ENCODE data around the gene RNF26. TPM values are rescaled to one million over a fixed set of nuclear protein-coding genes. Genes with fewer than 3 reads are reported as not detected.

RNF26 gene
- total RNA-seq, 2 experiments from 2014 or later = 32.2 to 32.9 TPM

- DNase-seq (no peak), ATAC-seq (ENCODE audit: low read depth) (peak; percentile 13)
- Mint-ChIP-seq H3K27ac (peak overlapping the region; percentile 67), H3K27me3 (peaks cover 21% of the 10 kb centered on the region), H3K9me3 (no peaks in the 10 kb centered on the region), H3K4me3 (peak overlapping the region; percentile 72), H3K36me3 (no peaks in the 10 kb centered on the region), H3K4me1 (peaks cover 21% of the 10 kb centered on the region)
- POLR2A ChIA-PET = interaction anchor here (0.5 to 4.8 kb wide), 5 partner anchors 12 to 251 kb away, joined by 3 to 23 read pairs (median 3); partner anchors contain the start of genes CBL, HINFP and VPS11
Measured at GRCh38 chr11:119318240-119319135, 15.8 kb upstream of the RNF26 start.

GRCh38 chr11:119319136-119319699 lies 15.1 kb upstream of the RNF26 start:
- POLR2A ChIA-PET = interaction anchor here (0.5 to 4.8 kb wide), 5 partner anchors 13 to 251 kb away, joined by 3 to 23 read pairs (median 3); partner anchors contain the start of genes CBL, HINFP and VPS11
- Mint-ChIP-seq H3K27ac (peak overlapping the region; percentile 83), H3K36me3 (no peaks in the 10 kb centered on the region), H3K27me3 (peaks cover 21% of the 10 kb centered on the region), H3K9me3 (no peaks in the 10 kb centered on the region), H3K4me1 (peaks cover 22% of the 10 kb centered on the region), H3K4me3 (peak overlapping the region; percentile 72)
- DNase-seq (no peak), ATAC-seq (ENCODE audit: low read depth) (no peak)

DNA sequence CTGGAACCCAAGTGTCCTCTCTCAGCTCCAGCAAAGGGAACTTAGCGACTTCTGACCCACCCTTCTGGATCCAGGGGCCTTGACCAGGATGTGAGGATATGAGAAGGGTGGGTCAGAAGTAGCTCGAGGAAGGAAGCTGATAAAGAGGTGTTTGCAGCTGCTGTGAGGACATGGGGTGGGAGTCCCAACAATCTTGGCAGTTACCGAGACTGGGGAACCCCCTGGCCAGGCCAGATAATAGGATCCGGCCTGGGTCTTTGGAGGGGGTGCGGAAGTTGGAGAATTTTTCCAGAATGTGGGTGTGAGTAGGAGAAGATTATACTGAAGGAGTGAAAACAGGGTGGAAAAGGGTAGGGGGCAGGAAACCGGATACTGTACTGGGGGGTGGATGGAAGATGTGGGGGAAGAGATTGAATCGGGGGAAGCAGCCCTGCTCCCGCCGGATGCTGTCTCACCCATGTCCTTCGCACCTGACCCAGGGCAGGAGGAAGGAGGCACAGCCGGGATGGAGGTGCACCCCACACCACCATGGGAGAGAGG lies 14.6 kb upstream of the RNF26 start:
- no peak for ATAC-seq (ENCODE audit: low read depth)
- H3K4me1 Mint-ChIP-seq = peaks cover 22% of the 10 kb centered on the region
- H3K27ac Mint-ChIP-seq = peak overlapping the region; percentile 83
- no peaks in the 10 kb centered on the region for H3K36me3 Mint-ChIP-seq
- no peak for DNase-seq
- POLR2A ChIA-PET = interaction anchor here (1.1 to 1.7 kb wide), 4 partner anchors 37 to 252 kb away, joined by 3 to 5 read pairs (median 3); partner anchors contain the start of genes CBL, HINFP and VPS11
- no peaks in the 10 kb centered on the region for H3K9me3 Mint-ChIP-seq
- peaks cover 21% of the 10 kb centered on the region for H3K27me3 Mint-ChIP-seq
- H3K4me3 Mint-ChIP-seq = peak overlapping the region; percentile 65

GRCh38 chr11:119320240-119320775 lies 14.0 kb upstream of the RNF26 start:
- POLR2A ChIA-PET = interaction anchor here (1.0 to 3.4 kb wide), 12 partner anchors 10 to 260 kb away, joined by 3 to 18 read pairs (median 6); partner anchors contain the start of genes C2CD2L, CBL, DPAGT1 and VPS11
- H3K4me1 Mint-ChIP-seq = peaks cover 21% of the 10 kb centered on the region
- no peak for ATAC-seq (ENCODE audit: low read depth)
- H3K9me3 Mint-ChIP-seq = no peaks in the 10 kb centered on the region
- H3K27me3 Mint-ChIP-seq = peaks cover 21% of the 10 kb centered on the region
- peak overlapping the region; percentile 83 for H3K27ac Mint-ChIP-seq
- H3K4me3 Mint-ChIP-seq = peak overlapping the region; percentile 65
- no peaks in the 10 kb centered on the region for H3K36me3 Mint-ChIP-seq
- no peak for DNase-seq

DNA sequence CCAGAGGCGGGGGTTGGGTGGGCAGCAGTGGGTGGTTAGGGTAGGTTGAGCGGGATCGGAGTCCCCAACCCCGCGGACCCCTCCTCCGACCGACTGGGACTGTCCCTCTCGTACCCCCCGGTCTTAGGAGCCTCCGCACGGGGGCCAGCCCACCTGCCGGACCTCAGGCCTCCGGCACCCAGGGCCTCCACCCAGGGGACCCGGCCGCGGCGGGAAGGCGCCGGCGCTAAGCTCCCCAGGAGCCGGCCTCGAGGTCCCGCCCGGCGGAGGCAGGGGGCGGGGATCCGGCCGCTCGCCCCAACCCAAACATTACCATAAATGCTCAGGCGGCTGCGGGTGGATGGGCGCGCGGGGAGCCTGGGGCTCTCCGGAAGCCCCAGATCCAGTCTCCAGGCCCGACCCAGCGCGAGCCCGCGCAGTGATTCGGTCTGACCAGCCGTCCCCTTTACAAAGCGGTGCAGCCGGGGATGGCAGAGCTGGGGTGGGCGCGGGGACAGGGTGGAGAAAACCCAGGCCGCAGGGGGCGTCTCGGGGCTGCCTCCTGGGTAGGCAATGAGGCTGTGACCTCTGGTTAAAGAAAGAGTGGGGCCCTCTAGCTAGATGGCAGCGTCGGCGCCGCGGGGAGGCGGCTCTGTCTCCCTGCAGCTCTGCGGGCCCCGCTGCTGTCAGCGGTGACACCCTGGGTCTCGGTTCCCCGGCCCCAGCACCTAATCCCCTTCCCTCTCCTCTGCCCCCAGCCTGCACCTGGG lies 13.4 kb upstream of the RNF26 start:
- peak overlapping the region; percentile 86 for H3K4me3 Mint-ChIP-seq
- no peaks in the 10 kb centered on the region for H3K9me3 Mint-ChIP-seq
- peak; percentile 79 for ATAC-seq (ENCODE audit: low read depth)
- POLR2A ChIA-PET = interaction anchor here (0.6 to 3.4 kb wide), 19 partner anchors 11 to 264 kb away, joined by 3 to 18 read pairs (median 5); partner anchors contain the start of genes C2CD2L, CBL, DPAGT1 and HYOU1
- H3K36me3 Mint-ChIP-seq = no peaks in the 10 kb centered on the region
- peaks cover 19% of the 10 kb centered on the region for H3K27me3 Mint-ChIP-seq
- peak overlapping the region; percentile 92 for H3K27ac Mint-ChIP-seq
- H3K4me1 Mint-ChIP-seq = peaks cover 16% of the 10 kb centered on the region
- DNase-seq = peak; percentile 84

- ATAC-seq (ENCODE audit: low read depth) (no peak), DNase-seq (no peak)
- H3K36me3 Mint-ChIP-seq = no peaks in the 10 kb centered on the region
- no peak overlapping the region for H3K27ac Mint-ChIP-seq
- H3K4me3 Mint-ChIP-seq = no peak overlapping the region
- H3K9me3 Mint-ChIP-seq = no peaks in the 10 kb centered on the region
- H3K27me3 Mint-ChIP-seq = peaks cover 17% of the 10 kb centered on the region
- POLR2A ChIA-PET = interaction anchor here (1.1 to 3.4 kb wide), 8 partner anchors 12 to 304 kb away, joined by 3 to 13 read pairs (median 11); partner anchors contain the start of genes C2CD2L, HYOU1, RNF26 and RPS25
- H3K4me1 Mint-ChIP-seq = peaks cover 16% of the 10 kb centered on the region
Measured at GRCh38 chr11:119322360-119322739, 12.0 kb upstream of the RNF26 start.

DNA sequence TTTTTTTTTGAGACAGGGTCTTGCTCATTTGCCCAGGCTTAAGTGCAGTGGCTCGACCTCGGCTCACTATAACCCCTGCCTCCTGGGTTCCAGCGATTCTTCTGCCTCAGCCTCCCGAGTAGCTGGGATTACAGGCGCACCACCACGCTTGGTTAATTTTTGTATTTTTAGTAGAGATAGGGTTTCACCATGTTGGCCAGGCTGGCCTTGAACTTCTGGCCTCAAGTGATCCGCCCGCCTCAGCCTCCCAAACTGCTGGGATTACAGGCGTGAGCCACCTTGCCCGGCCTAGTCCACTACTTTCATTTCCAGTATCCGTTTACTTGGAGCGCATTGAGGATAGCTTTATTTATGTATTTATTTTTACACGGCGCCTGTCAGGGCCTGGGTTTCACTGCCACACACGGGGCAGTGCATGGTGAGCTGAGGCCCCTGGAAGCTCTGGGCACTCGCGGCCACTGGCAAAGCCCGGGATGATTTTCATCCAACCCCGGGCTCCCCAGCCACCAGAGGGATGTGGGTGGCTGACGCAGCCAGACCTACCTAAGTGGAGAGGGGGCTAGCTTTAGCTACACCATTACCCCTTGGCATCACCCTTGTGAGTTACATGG lies 11.3 kb upstream of the RNF26 start:
- Mint-ChIP-seq H3K27me3 (peaks cover 11% of the 10 kb centered on the region), H3K36me3 (no peaks in the 10 kb centered on the region), H3K4me3 (no peak overlapping the region), H3K27ac (no peak overlapping the region), H3K4me1 (peaks cover 16% of the 10 kb centered on the region), H3K9me3 (no peaks in the 10 kb centered on the region)
- ATAC-seq (ENCODE audit: low read depth) (no peak), DNase-seq (no peak)
- POLR2A ChIA-PET = interaction anchor here (1.0 to 3.4 kb wide), 7 partner anchors 11 to 304 kb away, joined by 3 to 13 read pairs (median 4); partner anchors contain the start of genes C1QTNF5, NLRX1, RNF26 and RPS25

DNA sequence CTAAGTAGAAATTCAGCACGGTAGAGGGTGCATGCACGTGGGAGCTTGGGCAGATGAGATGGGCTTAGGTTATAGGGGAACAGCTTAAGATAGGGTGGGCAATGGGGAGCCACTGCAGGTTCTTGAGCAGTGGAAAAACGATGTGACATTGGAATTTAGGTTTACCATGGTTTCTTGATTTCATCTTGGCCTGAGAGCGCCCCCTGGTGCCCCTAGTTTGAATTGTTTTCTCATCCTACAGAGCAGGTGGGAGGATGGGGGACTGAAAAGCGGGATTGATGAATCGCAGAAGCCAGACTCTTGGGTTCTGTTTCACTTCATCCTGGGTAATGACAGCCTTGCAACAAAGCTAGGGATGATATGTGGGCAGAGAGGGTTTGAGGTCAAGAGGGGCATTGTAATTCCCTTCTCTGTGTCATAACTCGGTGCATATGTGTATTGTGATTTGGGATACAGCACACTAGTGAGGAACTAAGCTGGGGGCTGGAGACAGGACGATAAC lies 10.7 kb upstream of the RNF26 start:
- DNase-seq (peak; percentile 79), ATAC-seq (ENCODE audit: low read depth) (no peak)
- Mint-ChIP-seq H3K4me3 (no peak overlapping the region), H3K4me1 (peaks cover 16% of the 10 kb centered on the region), H3K36me3 (no peaks in the 10 kb centered on the region), H3K9me3 (no peaks in the 10 kb centered on the region), H3K27me3 (peaks cover 10% of the 10 kb centered on the region), H3K27ac (no peak overlapping the region)
- POLR2A ChIA-PET = interaction anchor here (1.0 to 3.4 kb wide), 6 partner anchors 11 to 305 kb away, joined by 3 to 11 read pairs (median 4); partner anchors contain the start of genes C1QTNF5, NLRX1, RNF26 and RPS25

DNA sequence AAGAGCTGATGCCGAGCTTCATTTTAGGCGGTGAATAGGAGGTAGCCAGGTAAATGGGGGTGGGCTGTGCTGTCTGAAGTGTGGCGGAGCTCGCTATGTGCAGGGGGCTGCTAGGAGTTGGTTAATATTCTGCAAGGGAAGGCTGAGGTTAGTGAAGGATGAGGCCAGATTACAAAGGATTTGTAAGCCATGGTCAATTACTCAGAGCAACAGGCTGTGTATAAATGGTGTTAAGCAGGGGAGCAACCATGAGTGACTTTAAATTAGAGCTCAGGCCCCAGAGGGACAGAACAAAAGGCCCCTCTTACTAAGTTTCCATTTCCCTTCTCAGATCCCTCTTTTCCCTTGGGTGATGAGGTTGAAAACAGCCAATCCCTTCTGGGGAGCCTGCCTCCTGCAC lies 10.1 kb upstream of the RNF26 start:
- peaks cover 16% of the 10 kb centered on the region for H3K4me1 Mint-ChIP-seq
- ATAC-seq (ENCODE audit: low read depth) (no peak), DNase-seq (no peak)
- H3K27ac Mint-ChIP-seq = no peak overlapping the region
- no peaks in the 10 kb centered on the region for H3K9me3 Mint-ChIP-seq
- no peak overlapping the region for H3K4me3 Mint-ChIP-seq
- POLR2A ChIA-PET = interaction anchor here (1.0 to 1.4 kb wide), 2 partner anchors 10 to 17 kb away, joined by 3 read pairs; partner anchors contain the start of genes C1QTNF5 and RNF26
- no peaks in the 10 kb centered on the region for H3K36me3 Mint-ChIP-seq
- H3K27me3 Mint-ChIP-seq = peaks cover 9% of the 10 kb centered on the region

- no peaks in the 10 kb centered on the region for H3K36me3 Mint-ChIP-seq
- POLR2A ChIA-PET = no interaction called here
- H3K27ac Mint-ChIP-seq = no peak overlapping the region
- no peak for DNase-seq
- H3K4me3 Mint-ChIP-seq = no peak overlapping the region
- H3K9me3 Mint-ChIP-seq = no peaks in the 10 kb centered on the region
- H3K4me1 Mint-ChIP-seq = peaks cover 11% of the 10 kb centered on the region
- no peak for ATAC-seq (ENCODE audit: low read depth)
- peaks cover 20% of the 10 kb centered on the region for H3K27me3 Mint-ChIP-seq
Measured at GRCh38 chr11:119329320-119329719, 5.0 kb upstream of the RNF26 start.

DNA sequence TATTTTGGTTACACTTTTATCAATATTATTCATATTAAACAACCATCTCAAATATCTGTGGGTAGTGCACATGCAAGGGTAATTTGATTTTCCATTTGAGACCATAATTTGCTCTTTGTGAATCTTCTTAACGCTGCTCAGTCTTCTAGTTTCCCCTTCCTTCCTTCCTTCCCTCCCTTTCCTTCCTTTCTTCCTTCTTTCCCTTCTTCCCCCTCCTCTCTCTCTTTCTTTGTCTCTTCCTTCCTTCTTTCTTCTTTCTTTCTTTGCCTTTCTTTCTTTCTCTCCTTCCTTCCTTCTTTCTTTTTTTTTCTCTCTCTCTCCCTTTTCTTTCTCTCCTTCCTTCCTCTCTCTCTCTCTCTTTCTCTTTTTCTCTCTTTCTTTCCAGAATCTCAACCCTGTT lies 4.1 kb upstream of the RNF26 start:
- Mint-ChIP-seq H3K27ac (no peak overlapping the region), H3K36me3 (no peaks in the 10 kb centered on the region), H3K4me1 (peaks cover 15% of the 10 kb centered on the region), H3K9me3 (no peaks in the 10 kb centered on the region), H3K4me3 (no peak overlapping the region), H3K27me3 (peaks cover 20% of the 10 kb centered on the region)
- POLR2A ChIA-PET = interaction anchor here (1.1 kb wide), 1 partner anchor 272 kb away, joined by 4 read pairs; no protein-coding TSS in a partner anchor
- ATAC-seq (ENCODE audit: low read depth) (no peak), DNase-seq (no peak)
